KMS-11 (cell line): ENCODE data around the gene GALNT9.

Experiments
- H2AFZ ChIP-seq: fragments of 200-600 bp; sonication (generic); 2 replicates; pipeline ENCODE4 v1.6.1; 2016; ENCODE audit warnings: antibody characterized with exemption, mixed run types, low read depth
- H3K27ac ChIP-seq: fragments of 200-600 bp; sonication (generic); 2 replicates; pipeline ENCODE4 v1.6.1; 2016; ENCODE audit warnings: mild to moderate bottlenecking, mixed run types
- H3K27me3 ChIP-seq: fragments of 200-600 bp; sonication (generic); 2 replicates; pipeline ENCODE4 v1.6.1; 2017; ENCODE audit warnings: mild to moderate bottlenecking, low read depth, mixed run types, moderate library complexity; ENCODE audit not compliant: insufficient read depth
- H3K36me3 ChIP-seq: fragments of 200-600 bp; sonication (generic); 2 replicates; pipeline ENCODE4 v1.6.1; 2017; ENCODE audit warnings: mild to moderate bottlenecking, mixed run types; ENCODE audit not compliant: insufficient read depth
- H3K4me1 ChIP-seq: fragments of 200-600 bp; sonication (generic); 2 replicates; pipeline ENCODE4 v1.6.1; 2016; ENCODE audit warnings: mild to moderate bottlenecking, low read depth, mixed run types; ENCODE audit not compliant: poor library complexity, severe bottlenecking
- H3K4me2 ChIP-seq: fragments of 200-600 bp; sonication (generic); 2 replicates; pipeline ENCODE4 v1.7.0; 2016; ENCODE audit warnings: mild to moderate bottlenecking, mixed run types
- H3K4me3 ChIP-seq: fragments of 200-600 bp; sonication (generic); IDR thresholded peaks from 2 replicates; pipeline ENCODE4 v1.6.1; 2017; ENCODE audit warnings: low read depth, low read length, mixed read lengths; ENCODE audit not compliant: insufficient read depth
- H3K79me2 ChIP-seq: fragments of 200-600 bp; sonication (generic); 2 replicates; pipeline ENCODE4 v1.6.1; 2016; ENCODE audit warnings: low read depth, mixed run types; ENCODE audit not compliant: insufficient read depth
- H3K9ac ChIP-seq: fragments of 200-600 bp; sonication (generic); 2 replicates; pipeline ENCODE4 v1.6.1; 2016; ENCODE audit warnings: mild to moderate bottlenecking, mixed run types
- H4K20me1 ChIP-seq: fragments of 200-600 bp; sonication (generic); 2 replicates; pipeline ENCODE4 v1.6.1; 2016; ENCODE audit warnings: mild to moderate bottlenecking, mixed run types; ENCODE audit not compliant: insufficient read depth
- CTCF ChIP-seq: fragments of 200-600 bp; sonication (generic); conservative IDR thresholded peaks from 2 replicates; pipeline ENCODE4 v1.6.1; 2017; ENCODE audit warnings: low read depth, mild to moderate bottlenecking, antibody characterized with exemption, low read length, moderate library complexity, mixed read lengths

GALNT9 gene

GRCh38 chr12:132352896-132353800 lies 23.8 kb upstream of the GALNT9 start:
- Histone ChIP-seq H3K27me3 (no peaks in the 10 kb centered on the region; the same call in 1 of the 2 replicates), H3K4me3 (no peak overlapping the region), H3K4me2 (no peak overlapping the region), H3K36me3 (no peaks in the 10 kb centered on the region), H3K27ac (no peak overlapping the region), H3K9ac (no peak overlapping the region), H2AFZ (no peak overlapping the region), H4K20me1 (no peaks in the 10 kb centered on the region), H3K79me2 (no peaks in the 10 kb centered on the region), H3K4me1 (no peaks in the 10 kb centered on the region)
- no peak for TF ChIP-seq CTCF

- H3K9ac ChIP-seq, result no peak overlapping the region
- no peaks in the 10 kb centered on the region for H3K36me3 ChIP-seq
- H3K4me2 ChIP-seq, result no peak overlapping the region
- H3K27me3 ChIP-seq, result no peaks in the 10 kb centered on the region; the same call in 1 of the 2 replicates
- H2AFZ ChIP-seq, result no peak overlapping the region
- H3K4me3 ChIP-seq, result no peak overlapping the region
- TF ChIP-seq CTCF, result no peak
- H4K20me1 ChIP-seq, result no peaks in the 10 kb centered on the region
- no peaks in the 10 kb centered on the region for H3K4me1 ChIP-seq
- no peaks in the 10 kb centered on the region for H3K79me2 ChIP-seq
- H3K27ac ChIP-seq, result no peak overlapping the region
Observed at GRCh38 chr12:132351751-132352495, 22.5 kb upstream of the GALNT9 start.

- no peaks in the 10 kb centered on the region for H3K36me3 ChIP-seq
- H3K4me3 ChIP-seq, result no peak overlapping the region
- H3K4me1 ChIP-seq, result no peaks in the 10 kb centered on the region
- no peaks in the 10 kb centered on the region for H3K79me2 ChIP-seq
- no peak overlapping the region for H3K4me2 ChIP-seq
- H3K27me3 ChIP-seq, result no peaks in the 10 kb centered on the region; the same call in 1 of the 2 replicates
- H2AFZ ChIP-seq, result no peak overlapping the region
- H3K9ac ChIP-seq, result no peak overlapping the region
- H4K20me1 ChIP-seq, result no peaks in the 10 kb centered on the region
- no peak for TF ChIP-seq CTCF
- H3K27ac ChIP-seq, result no peak overlapping the region
Observed at GRCh38 chr12:132349501-132350131, 20.2 kb upstream of the GALNT9 start.

GRCh38 chr12:132348176-132348575 lies 18.8 kb upstream of the GALNT9 start:
- Histone ChIP-seq H4K20me1 (no peaks in the 10 kb centered on the region), H3K79me2 (no peaks in the 10 kb centered on the region), H2AFZ (no peak overlapping the region), H3K4me1 (no peaks in the 10 kb centered on the region), H3K27me3 (no peaks in the 10 kb centered on the region; the same call in 1 of the 2 replicates), H3K4me2 (no peak overlapping the region), H3K9ac (no peak overlapping the region), H3K4me3 (no peak overlapping the region), H3K27ac (no peak overlapping the region), H3K36me3 (no peaks in the 10 kb centered on the region)
- TF ChIP-seq CTCF, result no peak
